Measurements from ENCODE around the gene SEC23B. TPM values are rescaled to one million over a fixed set of nuclear protein-coding genes. Genes with fewer than 3 reads are reported as not detected.

SEC23B gene
- total RNA-seq, 4 donors from 2014 or later: 14.1 to 21.0 (median 18.7) TPM

DNA sequence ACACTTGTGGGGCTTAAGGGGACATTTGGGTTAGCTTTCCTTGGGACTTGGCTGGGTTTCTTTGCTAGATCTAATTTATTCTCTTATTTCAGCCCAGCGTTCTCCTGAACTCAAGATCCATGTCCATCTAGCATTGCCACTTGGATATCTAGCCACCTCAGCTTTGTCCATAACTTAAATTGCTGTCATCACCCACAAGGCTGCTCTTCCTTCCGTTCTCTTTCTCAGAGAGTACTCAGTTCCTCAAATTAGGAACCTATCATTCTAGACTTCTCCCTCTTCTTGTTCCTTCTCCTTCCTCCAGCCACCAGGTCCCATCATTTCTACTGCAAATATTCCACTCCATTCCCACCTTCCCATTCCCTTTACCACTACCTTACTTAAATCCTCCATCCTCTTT is 63.8 kb downstream of the SEC23B start:
- 79% methylated on average over 2 of the region's 2 CpGs for WGBS
- Histone ChIP-seq H3K4me1 (peaks cover 3 to 18% (median 16%) of the 10 kb centered on the region in 4 donors), H3K27ac (replicated peaks in 1 of 4) (no peak overlapping the region), H3K9me3 (no peaks in the 10 kb centered on the region), H3K36me3 (peaks cover 0 to 31% (median 20%) of the 10 kb centered on the region in 4 donors), H3K27me3 (no peaks in the 10 kb centered on the region), H3K4me3 (no peak overlapping the region)
- TF ChIP-seq EP300 (IDR thresholded peaks at IDR 0.05) (no peak), POLR2A (IDR thresholded peaks at IDR 0.05; ENCODE audit: low read depth) (no peak), POLR2AphosphoS5 (IDR thresholded peaks at IDR 0.05) (no peak)
- TF ChIP-seq, protein P1, sequence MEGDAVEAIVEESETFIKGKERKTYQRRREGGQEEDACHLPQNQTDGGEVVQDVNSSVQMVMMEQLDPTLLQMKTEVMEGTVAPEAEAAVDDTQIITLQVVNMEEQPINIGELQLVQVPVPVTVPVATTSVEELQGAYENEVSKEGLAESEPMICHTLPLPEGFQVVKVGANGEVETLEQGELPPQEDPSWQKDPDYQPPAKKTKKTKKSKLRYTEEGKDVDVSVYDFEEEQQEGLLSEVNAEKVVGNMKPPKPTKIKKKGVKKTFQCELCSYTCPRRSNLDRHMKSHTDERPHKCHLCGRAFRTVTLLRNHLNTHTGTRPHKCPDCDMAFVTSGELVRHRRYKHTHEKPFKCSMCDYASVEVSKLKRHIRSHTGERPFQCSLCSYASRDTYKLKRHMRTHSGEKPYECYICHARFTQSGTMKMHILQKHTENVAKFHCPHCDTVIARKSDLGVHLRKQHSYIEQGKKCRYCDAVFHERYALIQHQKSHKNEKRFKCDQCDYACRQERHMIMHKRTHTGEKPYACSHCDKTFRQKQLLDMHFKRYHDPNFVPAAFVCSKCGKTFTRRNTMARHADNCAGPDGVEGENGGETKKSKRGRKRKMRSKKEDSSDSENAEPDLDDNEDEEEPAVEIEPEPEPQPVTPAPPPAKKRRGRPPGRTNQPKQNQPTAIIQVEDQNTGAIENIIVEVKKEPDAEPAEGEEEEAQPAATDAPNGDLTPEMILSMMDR (IDR thresholded peaks at IDR 0.05): no peak
- DNase-seq (ENCODE audit: extremely low spot score): no peak
- intact Hi-C loops (cut with DNase I): no loop called here

- TF ChIP-seq POLR2AphosphoS5 (IDR thresholded peaks at IDR 0.05): no peak
- TF ChIP-seq, protein P1 (IDR thresholded peaks at IDR 0.05): no peak
- no peak for TF ChIP-seq EP300 (IDR thresholded peaks at IDR 0.05)
- no peak for TF ChIP-seq POLR2A (IDR thresholded peaks at IDR 0.05; ENCODE audit: low read depth)
- Histone ChIP-seq H3K36me3 (no peaks in the 10 kb centered on the region), H3K27ac (replicated peaks in 1 of 4) (no peak overlapping the region), H3K9me3 (no peaks in the 10 kb centered on the region), H3K4me1 (no peaks in the 10 kb centered on the region), H3K4me3 (no peak overlapping the region), H3K27me3 (no peaks in the 10 kb centered on the region)
- no peak for DNase-seq (ENCODE audit: extremely low spot score)
- WGBS: 86% methylated on average over 6 of the region's 6 CpGs
- intact Hi-C loops (cut with DNase I): no loop called here
Observed at GRCh38 chr20:18577942-18578341, 70.2 kb downstream of the SEC23B start.

DNA sequence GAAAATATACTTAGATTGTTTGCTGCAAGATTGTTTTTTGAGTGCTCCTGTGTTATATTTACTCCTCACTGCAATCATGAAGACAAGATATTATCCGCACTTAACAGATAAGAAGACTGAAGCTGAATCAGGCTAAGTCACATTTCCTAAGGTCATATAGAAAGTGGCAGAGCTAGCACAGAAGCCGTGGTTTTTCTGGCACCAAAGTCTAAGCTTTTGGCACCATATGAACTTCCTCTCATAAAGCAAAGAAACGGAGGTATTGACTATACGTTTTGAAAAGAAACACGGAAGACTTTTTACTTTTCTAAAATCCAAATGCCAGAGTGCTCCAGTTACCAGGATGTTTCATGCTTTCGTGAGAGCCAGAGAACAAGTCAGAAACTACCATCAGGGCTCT is 70.8 kb downstream of the SEC23B start:
- no peak overlapping the region for H3K27ac ChIP-seq (replicated peaks in 1 of 4)
- TF ChIP-seq EP300 (IDR thresholded peaks at IDR 0.05) (no peak), POLR2AphosphoS5 (IDR thresholded peaks at IDR 0.05) (no peak), POLR2A (IDR thresholded peaks at IDR 0.05; ENCODE audit: low read depth) (no peak)
- TF ChIP-seq, protein P1 (IDR thresholded peaks at IDR 0.05): no peak
- H3K9me3 ChIP-seq: no peaks in the 10 kb centered on the region
- H3K36me3 ChIP-seq: no peaks in the 10 kb centered on the region
- 81% methylated on average over 6 of the region's 6 CpGs for WGBS
- intact Hi-C loops (cut with DNase I): no loop called here
- H3K4me1 ChIP-seq: no peaks in the 10 kb centered on the region
- H3K27me3 ChIP-seq: no peaks in the 10 kb centered on the region
- H3K4me3 ChIP-seq: no peak overlapping the region
- no peak for DNase-seq (ENCODE audit: extremely low spot score)

DNA sequence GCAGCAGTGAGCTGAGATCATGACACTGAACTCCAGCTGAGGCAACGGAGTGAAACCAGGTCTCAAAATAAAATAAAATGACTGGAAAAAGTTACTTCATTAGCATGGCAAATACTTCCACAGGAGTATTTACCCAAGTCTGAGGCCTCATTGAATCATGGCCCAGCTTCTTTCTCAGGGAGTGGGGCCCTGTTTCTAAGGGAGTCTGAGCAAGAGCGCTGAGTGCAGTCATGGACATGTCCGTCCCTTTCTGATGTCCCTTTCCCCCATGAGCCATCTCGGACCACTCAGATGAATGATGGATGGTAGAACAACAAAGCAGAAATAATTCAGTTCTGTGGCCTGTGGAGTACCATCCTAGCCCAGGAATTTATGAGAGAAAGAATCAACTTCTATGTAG is 72.3 kb downstream of the SEC23B start:
- intact Hi-C loops (cut with DNase I): loop anchor here (10.0 kb wide), 1 partner anchor 215 kb away; no protein-coding TSS in a partner anchor
- Histone ChIP-seq H3K36me3 (no peaks in the 10 kb centered on the region), H3K9me3 (no peaks in the 10 kb centered on the region), H3K4me1 (no peaks in the 10 kb centered on the region), H3K27me3 (no peaks in the 10 kb centered on the region), H3K27ac (replicated peaks in 1 of 4) (no peak overlapping the region), H3K4me3 (no peak overlapping the region)
- TF ChIP-seq POLR2A (IDR thresholded peaks at IDR 0.05; ENCODE audit: low read depth): no peak
- no peak for TF ChIP-seq EP300 (IDR thresholded peaks at IDR 0.05)
- no peak for TF ChIP-seq POLR2AphosphoS5 (IDR thresholded peaks at IDR 0.05)
- TF ChIP-seq, protein P1 (IDR thresholded peaks at IDR 0.05): no peak
- WGBS: 86% methylated on average over 4 of the region's 4 CpGs
- DNase-seq (ENCODE audit: extremely low spot score): no peak

GRCh38 chr20:18585134-18585533 is 77.4 kb downstream of the SEC23B start:
- Histone ChIP-seq H3K4me1 (peaks cover 11 to 17% (median 15%) of the 10 kb centered on the region in 4 donors), H3K27ac (replicated peaks in 1 of 4) (no peak overlapping the region), H3K9me3 (no peaks in the 10 kb centered on the region), H3K36me3 (no peaks in the 10 kb centered on the region), H3K4me3 (no peak overlapping the region), H3K27me3 (no peaks in the 10 kb centered on the region)
- WGBS: 88% methylated on average over 2 of the region's 2 CpGs
- intact Hi-C loops (cut with DNase I): loop anchor here (10.0 kb wide), 1 partner anchor 210 kb away; no protein-coding TSS in a partner anchor
- no peak for TF ChIP-seq POLR2AphosphoS5 (IDR thresholded peaks at IDR 0.05)
- no peak for TF ChIP-seq EP300 (IDR thresholded peaks at IDR 0.05)
- TF ChIP-seq, protein P1 (IDR thresholded peaks at IDR 0.05): no peak
- TF ChIP-seq POLR2A (IDR thresholded peaks at IDR 0.05; ENCODE audit: low read depth): no peak
- DNase-seq (ENCODE audit: extremely low spot score): no peak

Measured in esophagus muscularis mucosa (tissue), 4 donors.